Measurements from ENCODE around the gene SPAG16.

SPAG16 gene

GRCh38 chr2:213249502-213249901, 34.8 kb upstream of the SPAG16 start:
- no peak overlapping the region for H3K4me3 ChIP-seq (ENCODE audit: low read depth, low read length)
- in situ Hi-C loops (cut with HindIII; ENCODE audit: low sequenced_read_pairs): no loop called here
- no peak for DNase-seq (ENCODE audit: low read depth, low spot score)
- no peak for TF ChIP-seq CTCF (IDR thresholded peaks at IDR 0.05; ENCODE audit: low read depth, low read length)

- in situ Hi-C loops (cut with HindIII; ENCODE audit: low sequenced_read_pairs): no loop called here
- peak; percentile 41 for TF ChIP-seq CTCF (IDR thresholded peaks at IDR 0.05; ENCODE audit: low read depth, low read length)
- DNase-seq (ENCODE audit: low read depth, low spot score): peak; percentile 84
- no peak overlapping the region for H3K4me3 ChIP-seq (ENCODE audit: low read depth, low read length)
These were observed 32.6 kb upstream of the SPAG16 start for GRCh38 chr2:213251618-213252017.

GRCh38 chr2:213252206-213252605, 32.1 kb upstream of the SPAG16 start:
- in situ Hi-C loops (cut with HindIII; ENCODE audit: low sequenced_read_pairs): no loop called here
- no peak for TF ChIP-seq CTCF (IDR thresholded peaks at IDR 0.05; ENCODE audit: low read depth, low read length)
- H3K4me3 ChIP-seq (ENCODE audit: low read depth, low read length): no peak overlapping the region
- DNase-seq (ENCODE audit: low read depth, low spot score): no peak

GRCh38 chr2:213253162-213253561, 31.1 kb upstream of the SPAG16 start:
- no peak for DNase-seq (ENCODE audit: low read depth, low spot score)
- no peak overlapping the region for H3K4me3 ChIP-seq (ENCODE audit: low read depth, low read length)
- no peak for TF ChIP-seq CTCF (IDR thresholded peaks at IDR 0.05; ENCODE audit: low read depth, low read length)
- in situ Hi-C loops (cut with HindIII; ENCODE audit: low sequenced_read_pairs): no loop called here

GRCh38 chr2:213259266-213259665, 25.0 kb upstream of the SPAG16 start:
- in situ Hi-C loops (cut with HindIII; ENCODE audit: low sequenced_read_pairs): no loop called here
- no peak overlapping the region for H3K4me3 ChIP-seq (ENCODE audit: low read depth, low read length)
- no peak for TF ChIP-seq CTCF (IDR thresholded peaks at IDR 0.05; ENCODE audit: low read depth, low read length)
- no peak for DNase-seq (ENCODE audit: low read depth, low spot score)

- in situ Hi-C loops (cut with HindIII; ENCODE audit: low sequenced_read_pairs): no loop called here
- TF ChIP-seq CTCF (IDR thresholded peaks at IDR 0.05; ENCODE audit: low read depth, low read length): no peak
- no peak overlapping the region for H3K4me3 ChIP-seq (ENCODE audit: low read depth, low read length)
- no peak for DNase-seq (ENCODE audit: low read depth, low spot score)
These were observed 23.0 kb upstream of the SPAG16 start for GRCh38 chr2:213261237-213261636.

- no peak for DNase-seq (ENCODE audit: low read depth, low spot score)
- no peak for TF ChIP-seq CTCF (IDR thresholded peaks at IDR 0.05; ENCODE audit: low read depth, low read length)
- in situ Hi-C loops (cut with HindIII; ENCODE audit: low sequenced_read_pairs): no loop called here
- no peak overlapping the region for H3K4me3 ChIP-seq (ENCODE audit: low read depth, low read length)
These were observed 22.5 kb upstream of the SPAG16 start for GRCh38 chr2:213261715-213262114.
